Neuronal stem cell (in vitro differentiated cells): ENCODE data around the gene UMAD1.

Experiments used
- DNase-seq: peaks from one replicate; pipeline ENCODE4 v3.0.0-alpha.2; 2013; ENCODE audit warnings: low spot score
- H2AFZ ChIP-seq: one replicate; pipeline ENCODE4 v1.6.1; 2013; ENCODE audit warnings: mild to moderate bottlenecking, low read length, inconsistent platforms
- H2AK5ac ChIP-seq: 2 replicates; pipeline ENCODE4 v1.6.1; 2013; ENCODE audit warnings: low read depth, mild to moderate bottlenecking, inconsistent platforms, low read length, moderate library complexity, mixed read lengths
- H2BK120ac ChIP-seq: 2 replicates; pipeline ENCODE4 v1.6.1; 2013; ENCODE audit warnings: low read depth, mild to moderate bottlenecking, inconsistent platforms, low read length, moderate library complexity, mixed read lengths
- H2BK12ac ChIP-seq: one replicate; pipeline ENCODE4 v1.6.1; 2013; ENCODE audit warnings: low read length, inconsistent platforms
- H2BK15ac ChIP-seq: 2 replicates; pipeline ENCODE4 v1.6.1; 2013; ENCODE audit warnings: mild to moderate bottlenecking, low read length, inconsistent platforms, mixed read lengths
- H2BK5ac ChIP-seq: one replicate; pipeline ENCODE4 v1.6.1; 2013; ENCODE audit warnings: inconsistent platforms, mild to moderate bottlenecking, low read length, moderate library complexity
- H3K14ac ChIP-seq: one replicate; pipeline ENCODE4 v1.6.1; 2013; ENCODE audit warnings: low read length, inconsistent platforms
- H3K18ac ChIP-seq: 2 replicates; pipeline ENCODE4 v1.6.1; 2013; ENCODE audit warnings: low read length, inconsistent platforms
- H3K23ac ChIP-seq: 2 replicates; pipeline ENCODE4 v1.6.1; 2013; ENCODE audit warnings: low read depth, mild to moderate bottlenecking, mixed read lengths, low read length, inconsistent platforms; ENCODE audit not compliant: poor library complexity
- H3K27ac ChIP-seq: replicated peaks from 3 replicates; pipeline ENCODE4 v1.5.1; 2013; ENCODE audit warnings: low read length, inconsistent platforms
- H3K27me3 ChIP-seq, 3 experiments: 2 replicates each; pipeline ENCODE4 v1.6.1; 2013; ENCODE audit warnings: low read length in 3 of 3, mild to moderate bottlenecking in 2 of 3, inconsistent platforms in 1 of 3, low read depth in 1 of 3, mixed read lengths in 1 of 3, moderate library complexity in 1 of 3; ENCODE audit not compliant: control insufficient read depth in 3 of 3, insufficient read depth in 3 of 3
- H3K36me3 ChIP-seq, 2 donors: replicated peaks in 1 of 2; 2 replicates each; pipeline ENCODE4 v1.6.1; 2013; ENCODE audit warnings: low read length in 2 of 2; ENCODE audit not compliant: control insufficient read depth in 2 of 2, insufficient read depth in 2 of 2
- H3K4ac ChIP-seq: 2 replicates; pipeline ENCODE4 v1.6.1; 2013; ENCODE audit warnings: inconsistent platforms, mild to moderate bottlenecking, low read length, moderate library complexity
- H3K4me1 ChIP-seq, 2 donors: 1 replicate in 1 of 2; 2 replicates in 1 of 2; pipeline ENCODE4 v1.6.1; 2013; ENCODE audit warnings: low read length in 2 of 2, low read depth in 1 of 2; ENCODE audit not compliant: control insufficient read depth in 2 of 2, insufficient read depth in 1 of 2
- H3K4me2 ChIP-seq: one replicate; pipeline ENCODE4 v1.6.1; 2013; ENCODE audit warnings: mild to moderate bottlenecking, low read length, inconsistent platforms; ENCODE audit not compliant: insufficient read depth, poor library complexity, severe bottlenecking
- H3K4me3 ChIP-seq, 2 donors: 2 replicates each; pipeline ENCODE4 v1.5.1; 2013; ENCODE audit warnings: low read length in 2 of 2, mild to moderate bottlenecking in 2 of 2, inconsistent platforms in 1 of 2, moderate library complexity in 1 of 2
- H3K79me1 ChIP-seq: one replicate; pipeline ENCODE4 v1.6.1; 2013; ENCODE audit warnings: low read depth, mild to moderate bottlenecking, inconsistent platforms, low read length, moderate library complexity
- H3K9ac ChIP-seq: one replicate; pipeline ENCODE4 v1.6.1; 2013; ENCODE audit warnings: mild to moderate bottlenecking, low read depth, low read length, inconsistent platforms; ENCODE audit not compliant: poor library complexity
- H3K9me3 ChIP-seq, 2 donors: replicated peaks in 1 of 2; 2 replicates each; pipeline versions ENCODE3 to v1.6.1; 2013; ENCODE audit warnings: low read length in 2 of 2, mild to moderate bottlenecking in 2 of 2, inconsistent platforms in 1 of 2, low read depth in 1 of 2, mixed read lengths in 1 of 2, moderate library complexity in 1 of 2; ENCODE audit not compliant: control insufficient read depth in 2 of 2, insufficient read depth in 1 of 2
- H4K8ac ChIP-seq: one replicate; pipeline ENCODE4 v1.6.1; 2013; ENCODE audit warnings: low read depth, mild to moderate bottlenecking, inconsistent platforms, low read length, moderate library complexity
- H4K91ac ChIP-seq: one replicate; pipeline ENCODE4 v1.6.1; 2013; ENCODE audit warnings: low read length, low read depth, mild to moderate bottlenecking, inconsistent platforms; ENCODE audit not compliant: poor library complexity
- WGBS, 2 donors: extraction: QIAGEN DNeasy Blood & Tissue Kit; methylation state at CpG; one replicate each; pipeline ENCODE4 v1.1.7; 2013; ENCODE audit warnings: missing lambda C conversion rate in 2 of 2, mixed read lengths in 1 of 2; ENCODE audit not compliant: insufficient read length in 2 of 2, insufficient replicate concordance in 1 of 2; ENCODE audit errors: extremely low coverage in 2 of 2; 5-methylcytosine and 5-hydroxymethylcytosine counted together

Gene UMAD1

DNA sequence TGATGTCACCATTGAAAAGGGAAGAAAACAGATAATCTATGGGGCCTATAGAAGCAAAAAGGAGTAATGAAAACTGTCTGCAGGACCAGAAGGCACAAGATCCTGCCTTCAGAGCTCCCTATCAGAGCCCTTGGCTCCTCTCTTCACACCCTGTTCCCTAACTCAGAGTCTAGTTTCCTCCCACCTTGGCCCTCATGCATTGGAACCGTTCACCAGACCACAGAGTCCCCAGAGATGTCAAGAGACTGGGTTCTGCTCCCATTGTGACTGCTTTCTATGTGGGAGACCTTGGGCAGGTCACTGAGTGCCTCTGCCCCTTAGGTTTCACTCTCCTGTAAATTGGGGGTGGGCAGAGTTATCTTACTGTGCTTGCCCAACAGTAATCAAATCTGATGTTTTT, 158.0 kb downstream of the UMAD1 start:
- H3K79me1 ChIP-seq, result no peaks in the 10 kb centered on the region
- no peak for DNase-seq
- no peak overlapping the region for H2AK5ac ChIP-seq
- no peak overlapping the region for H2BK120ac ChIP-seq
- H3K9me3 ChIP-seq, result no peaks in the 10 kb centered on the region
- no peaks in the 10 kb centered on the region for H3K36me3 ChIP-seq
- no peak overlapping the region for H3K27ac ChIP-seq
- no peak overlapping the region for H2BK15ac ChIP-seq
- H3K18ac ChIP-seq, result no peak overlapping the region
- no peak overlapping the region for H3K4ac ChIP-seq
- no CpG with 5 or more reads among the region's 1 CpG for WGBS, 2 donors
- H2BK12ac ChIP-seq, result no peak overlapping the region
- H3K4me3 ChIP-seq, result no peak overlapping the region
- no peaks in the 10 kb centered on the region for H3K27me3 ChIP-seq
- no peak overlapping the region for H4K91ac ChIP-seq
- H2BK5ac ChIP-seq, result no peak overlapping the region
- no peak overlapping the region for H3K4me2 ChIP-seq
- H3K23ac ChIP-seq, result no peak overlapping the region
- H3K9ac ChIP-seq, result no peak overlapping the region
- H3K14ac ChIP-seq, result no peak overlapping the region
- H4K8ac ChIP-seq, result no peak overlapping the region
- no peak overlapping the region for H2AFZ ChIP-seq
- no peaks in the 10 kb centered on the region for H3K4me1 ChIP-seq

DNA sequence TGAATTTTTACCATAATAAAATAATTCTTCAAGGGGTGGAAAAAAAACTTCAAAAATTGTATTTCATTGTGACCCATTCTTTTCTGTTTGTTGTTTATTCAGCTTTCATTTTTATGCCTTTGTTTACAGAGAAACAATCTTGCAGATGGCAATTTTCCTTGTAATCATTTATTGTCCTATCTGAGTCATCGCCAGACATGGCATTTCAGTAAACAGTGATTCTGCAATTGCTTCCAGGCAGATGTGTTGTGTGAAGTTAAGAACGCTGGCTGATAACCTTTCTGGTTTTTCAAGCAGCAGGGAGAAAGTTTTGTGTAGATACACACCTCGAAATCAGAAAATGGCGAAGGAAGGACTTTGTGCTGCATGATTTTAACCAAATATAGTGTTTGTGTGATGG, 158.6 kb downstream of the UMAD1 start:
- H4K91ac ChIP-seq, result no peak overlapping the region
- WGBS, 2 donors, result no CpG with 5 or more reads among the region's 4 CpGs
- no peak overlapping the region for H3K4me2 ChIP-seq
- no peaks in the 10 kb centered on the region for H3K27me3 ChIP-seq
- H3K4me3 ChIP-seq, result no peak overlapping the region
- H3K18ac ChIP-seq, result no peak overlapping the region
- H4K8ac ChIP-seq, result no peak overlapping the region
- H3K27ac ChIP-seq, result no peak overlapping the region
- H3K36me3 ChIP-seq, result no peaks in the 10 kb centered on the region
- H3K23ac ChIP-seq, result no peak overlapping the region
- no peak overlapping the region for H2AK5ac ChIP-seq
- no peak overlapping the region for H3K14ac ChIP-seq
- H2AFZ ChIP-seq, result no peak overlapping the region
- H2BK15ac ChIP-seq, result no peak overlapping the region
- no peak overlapping the region for H3K9ac ChIP-seq
- no peak overlapping the region for H2BK12ac ChIP-seq
- no peaks in the 10 kb centered on the region for H3K4me1 ChIP-seq
- no peak overlapping the region for H2BK5ac ChIP-seq
- no peak for DNase-seq
- H3K4ac ChIP-seq, result no peak overlapping the region
- H2BK120ac ChIP-seq, result no peak overlapping the region
- H3K79me1 ChIP-seq, result no peaks in the 10 kb centered on the region
- H3K9me3 ChIP-seq, result no peaks in the 10 kb centered on the region

DNA sequence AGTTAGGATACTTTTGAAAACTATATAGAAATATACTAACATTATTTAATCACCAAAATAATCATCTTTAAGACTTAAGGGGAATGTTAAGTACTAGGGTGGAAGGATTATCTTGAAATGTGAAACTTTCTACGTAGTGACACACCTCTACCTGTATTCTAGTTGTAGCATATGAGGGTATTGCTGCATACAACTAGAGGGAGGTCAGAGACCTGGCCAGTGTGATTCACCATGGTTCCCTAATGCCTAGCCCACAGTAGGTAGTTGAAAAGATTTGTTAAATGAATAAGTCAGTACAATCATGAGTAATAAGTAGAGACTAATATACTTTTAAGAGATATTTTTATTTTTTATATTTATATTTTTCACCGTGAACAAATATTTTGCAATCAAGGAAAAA, 162.0 kb downstream of the UMAD1 start:
- H3K4me3 ChIP-seq, result no peak overlapping the region
- no peak overlapping the region for H3K9ac ChIP-seq
- no peak overlapping the region for H3K18ac ChIP-seq
- no peaks in the 10 kb centered on the region for H3K4me1 ChIP-seq
- no peak overlapping the region for H2BK12ac ChIP-seq
- no peak overlapping the region for H3K4ac ChIP-seq
- H2BK120ac ChIP-seq, result no peak overlapping the region
- H4K8ac ChIP-seq, result no peak overlapping the region
- no peaks in the 10 kb centered on the region for H3K27me3 ChIP-seq
- H2BK15ac ChIP-seq, result no peak overlapping the region
- no peaks in the 10 kb centered on the region for H3K36me3 ChIP-seq
- no CpG with 5 or more reads among the region's 2 CpGs for WGBS, 2 donors
- H3K79me1 ChIP-seq, result no peaks in the 10 kb centered on the region
- H3K27ac ChIP-seq, result no peak overlapping the region
- no peak overlapping the region for H3K14ac ChIP-seq
- no peak for DNase-seq
- H3K4me2 ChIP-seq, result no peak overlapping the region
- no peaks in the 10 kb centered on the region for H3K9me3 ChIP-seq
- H3K23ac ChIP-seq, result no peak overlapping the region
- no peak overlapping the region for H2BK5ac ChIP-seq
- no peak overlapping the region for H2AK5ac ChIP-seq
- no peak overlapping the region for H2AFZ ChIP-seq
- no peak overlapping the region for H4K91ac ChIP-seq

DNA sequence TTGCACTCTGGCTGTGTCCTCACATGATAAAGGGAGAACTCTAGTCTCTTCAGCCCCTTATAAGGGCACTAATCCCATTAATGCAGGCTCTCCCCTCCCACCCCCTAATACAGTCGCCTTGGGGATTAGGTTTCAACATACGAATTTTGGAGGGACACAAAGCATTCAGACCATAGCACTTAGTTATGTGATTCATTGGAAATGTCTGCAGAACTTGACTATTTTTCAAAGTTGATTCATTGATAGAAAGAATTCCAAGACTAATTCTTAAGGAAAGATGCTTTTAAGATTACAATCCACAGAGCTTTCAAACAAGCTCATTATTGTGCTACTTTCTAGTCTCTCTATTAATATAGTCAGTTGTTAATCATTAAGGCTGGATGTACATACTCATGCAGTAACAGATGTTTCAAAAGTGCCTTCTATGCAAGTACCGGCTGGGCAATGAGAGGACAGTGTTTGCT, 163.2 kb downstream of the UMAD1 start:
- no peak overlapping the region for H3K4me3 ChIP-seq
- no peak overlapping the region for H2BK15ac ChIP-seq
- H4K8ac ChIP-seq, result no peak overlapping the region
- no peak overlapping the region for H3K9ac ChIP-seq
- no CpG with 5 or more reads among the region's 3 CpGs for WGBS, 2 donors
- no peak overlapping the region for H3K4ac ChIP-seq
- H3K79me1 ChIP-seq, result no peaks in the 10 kb centered on the region
- no peak overlapping the region for H2BK120ac ChIP-seq
- no peaks in the 10 kb centered on the region for H3K9me3 ChIP-seq
- no peak overlapping the region for H2AFZ ChIP-seq
- DNase-seq, result no peak
- no peak overlapping the region for H3K23ac ChIP-seq
- no peak overlapping the region for H4K91ac ChIP-seq
- H3K36me3 ChIP-seq, result no peaks in the 10 kb centered on the region
- no peaks in the 10 kb centered on the region for H3K4me1 ChIP-seq
- no peak overlapping the region for H2AK5ac ChIP-seq
- no peak overlapping the region for H3K27ac ChIP-seq
- H3K18ac ChIP-seq, result no peak overlapping the region
- H3K27me3 ChIP-seq, result no peaks in the 10 kb centered on the region
- H2BK5ac ChIP-seq, result no peak overlapping the region
- H3K4me2 ChIP-seq, result no peak overlapping the region
- no peak overlapping the region for H2BK12ac ChIP-seq
- no peak overlapping the region for H3K14ac ChIP-seq
